Measurements from ENCODE around the gene LRRC36. TPM values are rescaled to one million over a fixed set of nuclear protein-coding genes. Genes with fewer than 3 reads are reported as not detected.

The LRRC36 gene
- total and polyA plus RNA-seq, 2 donors (not counting 3 experiments of a cell fraction or from before 2014, with no cell fraction given): 0.30 to 2.0 TPM

GRCh38 chr16:67433131-67433719, 106.6 kb downstream of the LRRC36 start:
- CTCF ChIA-PET: interaction anchor here (0.8 to 3.7 kb wide), 5 partner anchors 12 to 44 kb away, joined by 3 to 25 read pairs (median 6); no protein-coding TSS in a partner anchor
- no peaks in the 10 kb centered on the region for H4K20me1 ChIP-seq (replicated peaks; ENCODE audit: control insufficient read depth, extremely low read depth, insufficient read depth, low read length)

More at GRCh38 chr16:67433131-67433719, 106.6 kb downstream of the LRRC36 start:
- no TSS peak for BruUV-seq (replicated peaks)
- no peaks in the 10 kb centered on the region for H3K9me3 ChIP-seq (replicated peaks; ENCODE audit: control insufficient read depth, insufficient read depth, low read length)
- no peak overlapping the region for H2AFZ ChIP-seq (ENCODE audit: low read depth, low read length)
- intact Hi-C loops (cut with micrococcal nuclease) (no loop called here), dilution Hi-C loops (cut with MboI; ENCODE audit: extremely low pct_ligation_motif_present, low sequenced_read_pairs) (no loop called here)
- POLR2A ChIA-PET: interaction anchor here (0.6 to 0.7 kb wide), 3 partner anchors 11 to 28 kb away, joined by 3 to 5 read pairs (median 4); no protein-coding TSS in a partner anchor
- H3K4me1 ChIP-seq (ENCODE audit: control insufficient read depth, extremely low read depth, insufficient read depth, low read length): peaks cover 8% of the 10 kb centered on the region
- H3K79me2 ChIP-seq (ENCODE audit: control insufficient read depth, insufficient read depth, low read length): no peaks in the 10 kb centered on the region
- FAIRE-seq (no peak), DNase-seq (ENCODE audit: low read depth, low spot score) (no peak)
- no peak overlapping the region for H3K27ac ChIP-seq (ENCODE audit: insufficient read depth, low read depth, low read length)
- no peaks in the 10 kb centered on the region for H3K9me1 ChIP-seq (replicated peaks; ENCODE audit: control insufficient read depth, extremely low read depth, insufficient read depth, low read length)
- no peak overlapping the region for H3K9ac ChIP-seq (replicated peaks; ENCODE audit: extremely low read depth, insufficient read depth, low read length)
- no peak for TF ChIP-seq JUN (IDR thresholded peaks at IDR 0.05; ENCODE audit: borderline replicate concordance, insufficient read depth, insufficient read length, low read depth)
- no peak for TF ChIP-seq EZH2 (IDR thresholded peaks at IDR 0.05; ENCODE audit: borderline replicate concordance, low read depth, low read length, severe bottlenecking)
- TF ChIP-seq MAX (IDR thresholded peaks at IDR 0.05; ENCODE audit: insufficient read depth, insufficient read length): no peak
- TF ChIP-seq FOS (IDR thresholded peaks at IDR 0.05; ENCODE audit: borderline replicate concordance, insufficient read depth, low read length): no peak
- TF ChIP-seq CTCF (IDR thresholded peaks at IDR 0.05; ENCODE audit: extremely low read depth in 1 of 2, insufficient read depth in 1 of 2, low read depth in 1 of 2, low read length in 2 of 2): no peak
- no peak for TF ChIP-seq MYC (IDR thresholded peaks at IDR 0.05; ENCODE audit: low read depth, low read length)
- TF ChIP-seq POLR2A (IDR thresholded peaks at IDR 0.05; ENCODE audit: low read depth, low read length): no peak
- no peak overlapping the region for H3K4me3 ChIP-seq (replicated peaks in 1 of 3; ENCODE audit: insufficient read depth in 1 of 3, low read depth in 1 of 3, low read length in 3 of 3)
- H3K36me3 ChIP-seq (ENCODE audit: control insufficient read depth in 2 of 2, extremely low read depth in 1 of 2, insufficient read depth in 2 of 2, low read length in 2 of 2): peaks cover 0 to 8% of the 10 kb centered on the region in 2 experiments
- no peak overlapping the region for H3K4me2 ChIP-seq (ENCODE audit: insufficient read depth, low read length)
- H3K27me3 ChIP-seq (ENCODE audit: control insufficient read depth in 2 of 2, insufficient read depth in 2 of 2, low read length in 2 of 2): peaks cover 14 to 16% of the 10 kb centered on the region in 2 experiments

Small RNA genes lying within 50 kb of the gene (small RNA-seq; reads per million reads assigned to genes)
- not detected for gene RNU1-123P (ENCODE audit: insufficient read depth, insufficient read length, low read depth, low replicate concordance)

Other genes with a start within 250 kb of the LRRC36 start
- gene PHAF1, start 216.9 kb upstream of the LRRC36 start, total RNA-seq: 16.1 and 18.5 TPM in 2 replicates
- gene PHAF1, start 216.9 kb upstream of the LRRC36 start, polyA plus RNA-seq: 21.1 and 21.9 TPM in 2 replicates
- 1.6 and 4.0 TPM in 2 replicates for gene B3GNT9, start 175.8 kb upstream of the LRRC36 start, total RNA-seq
- gene B3GNT9, start 175.8 kb upstream of the LRRC36 start, polyA plus RNA-seq: 6.4 and 6.8 TPM in 2 replicates
- 15.2 and 17.4 TPM in 2 replicates for gene TRADD, start 166.9 kb upstream of the LRRC36 start, total RNA-seq
- gene TRADD, start 166.9 kb upstream of the LRRC36 start, polyA plus RNA-seq: 22.6 and 23.3 TPM in 2 replicates
- gene FBXL8, start 166.9 kb upstream of the LRRC36 start, total RNA-seq: 5.4 and 7.0 TPM in 2 replicates
- 7.4 and 12.8 TPM in 2 replicates for gene FBXL8, start 166.9 kb upstream of the LRRC36 start, polyA plus RNA-seq
- gene HSF4, start 162.1 kb upstream of the LRRC36 start, total RNA-seq: 4.7 and 5.5 TPM in 2 replicates
- gene HSF4, start 162.1 kb upstream of the LRRC36 start, polyA plus RNA-seq: 4.8 and 7.9 TPM in 2 replicates
- 14.4 and 19.4 TPM in 2 replicates for gene NOL3, start 156.3 kb upstream of the LRRC36 start, total RNA-seq
- gene NOL3, start 156.3 kb upstream of the LRRC36 start, polyA plus RNA-seq: 16.0 and 19.2 TPM in 2 replicates
- gene MATCAP1, start 142.9 kb upstream of the LRRC36 start, total RNA-seq: 45.8 and 53.3 TPM in 2 replicates
- 44.5 and 49.0 TPM in 2 replicates for gene MATCAP1, start 142.9 kb upstream of the LRRC36 start, polyA plus RNA-seq
- gene EXOC3L1, start 136.7 kb upstream of the LRRC36 start, total RNA-seq: 10.8 and 19.4 TPM in 2 replicates
- 10.2 and 11.6 TPM in 2 replicates for gene EXOC3L1, start 136.7 kb upstream of the LRRC36 start, polyA plus RNA-seq
- gene E2F4, start 134.7 kb upstream of the LRRC36 start, total RNA-seq: 110 and 112 TPM in 2 replicates
- 168 and 199 TPM in 2 replicates for gene E2F4, start 134.7 kb upstream of the LRRC36 start, polyA plus RNA-seq
- gene ELMO3, start 127.7 kb upstream of the LRRC36 start, total RNA-seq: 4.3 and 5.7 TPM in 2 replicates
- gene ELMO3, start 127.7 kb upstream of the LRRC36 start, polyA plus RNA-seq: 3.9 and 4.1 TPM in 2 replicates
- 35.3 and 36.3 TPM in 2 replicates for gene TMEM208, start 99.7 kb upstream of the LRRC36 start, total RNA-seq
- gene TMEM208, start 99.7 kb upstream of the LRRC36 start, polyA plus RNA-seq: 94.0 and 98.4 TPM in 2 replicates
- gene FHOD1, start 79.3 kb upstream of the LRRC36 start, total RNA-seq: 104 and 124 TPM in 2 replicates
- 63.6 and 78.6 TPM in 2 replicates for gene FHOD1, start 79.3 kb upstream of the LRRC36 start, polyA plus RNA-seq
- gene SLC9A5, start 77.8 kb upstream of the LRRC36 start, total RNA-seq: 2.8 and 4.2 TPM in 2 replicates
- 2.7 and 3.2 TPM in 2 replicates for gene SLC9A5, start 77.8 kb upstream of the LRRC36 start, polyA plus RNA-seq
- 23.9 and 26.6 TPM in 2 replicates for gene PLEKHG4, start 47.3 kb upstream of the LRRC36 start, total RNA-seq
- gene PLEKHG4, start 47.3 kb upstream of the LRRC36 start, polyA plus RNA-seq: 34.8 and 35.6 TPM in 2 replicates
- 0.16 and 0.44 TPM in 2 replicates for gene KCTD19, start 74 bp upstream of the LRRC36 start, total RNA-seq
- gene KCTD19, start 74 bp upstream of the LRRC36 start, polyA plus RNA-seq: 0.10 and 0.21 TPM in 2 replicates
- 1.3 and 2.0 TPM in 2 replicates for gene TPPP3, start 66.7 kb downstream of the LRRC36 start, total RNA-seq
- 0.33 and 0.91 TPM in 2 replicates for gene TPPP3, start 66.7 kb downstream of the LRRC36 start, polyA plus RNA-seq
- 12.9 and 14.4 TPM in 2 replicates for gene ZDHHC1, start 89.7 kb downstream of the LRRC36 start, total RNA-seq
- 11.4 and 14.1 TPM in 2 replicates for gene ZDHHC1, start 89.7 kb downstream of the LRRC36 start, polyA plus RNA-seq
- not detected in 2 replicates for gene HSD11B2, start 104.3 kb downstream of the LRRC36 start, total RNA-seq
- 0.10 and 0.16 TPM in 2 replicates for gene HSD11B2, start 104.3 kb downstream of the LRRC36 start, polyA plus RNA-seq
- gene ATP6V0D1, start 154.3 kb downstream of the LRRC36 start, total RNA-seq: 77.1 and 82.8 TPM in 2 replicates
- 232 and 254 TPM in 2 replicates for gene ATP6V0D1, start 154.3 kb downstream of the LRRC36 start, polyA plus RNA-seq
- gene AGRP, start 156.7 kb downstream of the LRRC36 start, total RNA-seq: not detected in 2 replicates
- gene AGRP, start 156.7 kb downstream of the LRRC36 start, polyA plus RNA-seq: not detected in 2 replicates
- 137 and 144 TPM in 2 replicates for gene RIPOR1, start 202.0 kb downstream of the LRRC36 start, total RNA-seq
- gene RIPOR1, start 202.0 kb downstream of the LRRC36 start, polyA plus RNA-seq: 41.6 and 45.3 TPM in 2 replicates
- gene CTCF, start 235.7 kb downstream of the LRRC36 start, total RNA-seq: 40.0 and 40.7 TPM in 2 replicates
- 16.9 and 20.7 TPM in 2 replicates for gene CTCF, start 235.7 kb downstream of the LRRC36 start, polyA plus RNA-seq